PFSK-1 (cell line): ENCODE data around the gene TRIM65.

Experiments used
- POLR2AphosphoS5 ChIP-seq: IDR thresholded peaks from 2 replicates; pipeline ENCODE4 v1.6.1; 2012; ENCODE audit warnings: low read depth, mild to moderate bottlenecking, control low read depth, low read length, moderate library complexity
- SIN3A ChIP-seq: IDR thresholded peaks from 2 replicates; pipeline ENCODE4 v1.6.1; 2012; ENCODE audit warnings: mild to moderate bottlenecking, low read length, moderate library complexity, borderline replicate concordance; ENCODE audit not compliant: insufficient read depth
- TF ChIP-seq, protein P1 (sequence below), 2 experiments: IDR thresholded peaks; 2 replicates each; pipeline versions ENCODE4 v1.6.1 to v1.8.0; 2011 to 2012; ENCODE audit warnings: low read depth in 2 of 2, low read length in 2 of 2, control low read depth in 1 of 2, inconsistent platforms in 1 of 2, mild to moderate bottlenecking in 1 of 2, moderate library complexity in 1 of 2; ENCODE audit not compliant: insufficient read depth in 1 of 2

DNA sequence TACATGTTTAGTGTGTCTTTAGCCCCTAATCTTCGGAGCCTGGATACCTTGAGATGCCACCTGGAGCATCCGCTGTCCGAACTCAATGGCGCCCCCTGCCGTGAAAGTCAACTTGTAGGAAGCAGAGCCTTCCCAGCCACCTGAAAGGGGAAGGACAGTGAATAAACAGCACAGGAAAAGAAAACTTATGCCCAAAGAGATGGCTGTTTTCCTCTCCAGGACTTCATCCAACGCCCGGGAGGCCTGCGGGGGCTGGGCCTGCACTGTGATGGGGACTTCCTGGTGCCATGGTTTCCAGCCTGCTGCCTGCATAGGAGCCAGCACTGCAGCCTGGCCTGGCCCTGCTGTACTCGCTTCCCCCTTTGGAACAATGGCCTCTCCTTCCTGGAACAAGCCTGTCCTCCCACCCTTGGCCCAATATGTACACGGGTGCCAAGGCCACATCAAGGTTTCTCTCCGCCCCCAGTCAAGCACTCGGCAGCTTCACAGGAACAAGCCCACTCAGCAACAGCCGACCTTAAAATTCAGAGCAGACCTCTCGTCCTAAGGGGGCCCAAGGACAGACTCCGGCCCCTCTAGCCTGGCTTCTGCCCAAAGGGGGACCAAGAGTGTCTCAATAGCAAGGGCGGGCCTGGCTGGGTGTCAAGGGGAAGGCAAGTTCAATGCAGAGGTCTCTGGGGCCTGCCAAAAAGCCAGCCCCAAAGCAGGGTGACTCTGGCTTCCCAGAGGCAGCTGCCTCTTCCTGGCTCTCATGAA is 48.0 kb downstream of the TRIM65 start:
- TF ChIP-seq SIN3A (no peak), POLR2AphosphoS5 (no peak)
- TF ChIP-seq, protein P1, sequence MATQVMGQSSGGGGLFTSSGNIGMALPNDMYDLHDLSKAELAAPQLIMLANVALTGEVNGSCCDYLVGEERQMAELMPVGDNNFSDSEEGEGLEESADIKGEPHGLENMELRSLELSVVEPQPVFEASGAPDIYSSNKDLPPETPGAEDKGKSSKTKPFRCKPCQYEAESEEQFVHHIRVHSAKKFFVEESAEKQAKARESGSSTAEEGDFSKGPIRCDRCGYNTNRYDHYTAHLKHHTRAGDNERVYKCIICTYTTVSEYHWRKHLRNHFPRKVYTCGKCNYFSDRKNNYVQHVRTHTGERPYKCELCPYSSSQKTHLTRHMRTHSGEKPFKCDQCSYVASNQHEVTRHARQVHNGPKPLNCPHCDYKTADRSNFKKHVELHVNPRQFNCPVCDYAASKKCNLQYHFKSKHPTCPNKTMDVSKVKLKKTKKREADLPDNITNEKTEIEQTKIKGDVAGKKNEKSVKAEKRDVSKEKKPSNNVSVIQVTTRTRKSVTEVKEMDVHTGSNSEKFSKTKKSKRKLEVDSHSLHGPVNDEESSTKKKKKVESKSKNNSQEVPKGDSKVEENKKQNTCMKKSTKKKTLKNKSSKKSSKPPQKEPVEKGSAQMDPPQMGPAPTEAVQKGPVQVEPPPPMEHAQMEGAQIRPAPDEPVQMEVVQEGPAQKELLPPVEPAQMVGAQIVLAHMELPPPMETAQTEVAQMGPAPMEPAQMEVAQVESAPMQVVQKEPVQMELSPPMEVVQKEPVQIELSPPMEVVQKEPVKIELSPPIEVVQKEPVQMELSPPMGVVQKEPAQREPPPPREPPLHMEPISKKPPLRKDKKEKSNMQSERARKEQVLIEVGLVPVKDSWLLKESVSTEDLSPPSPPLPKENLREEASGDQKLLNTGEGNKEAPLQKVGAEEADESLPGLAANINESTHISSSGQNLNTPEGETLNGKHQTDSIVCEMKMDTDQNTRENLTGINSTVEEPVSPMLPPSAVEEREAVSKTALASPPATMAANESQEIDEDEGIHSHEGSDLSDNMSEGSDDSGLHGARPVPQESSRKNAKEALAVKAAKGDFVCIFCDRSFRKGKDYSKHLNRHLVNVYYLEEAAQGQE (IDR thresholded peaks at IDR 0.05; ENCODE audit: insufficient read depth in 1 of 2, low read depth in 2 of 2, low read length in 2 of 2), result no peak
